Gastrocnemius medialis (tissue), 4 donors: ENCODE measurements around the gene ARNT2. TPM values are rescaled to one million over a fixed set of nuclear protein-coding genes. Genes with fewer than 3 reads are reported as not detected.

Source experiments
- ATAC-seq, 2 donors: fragments of 150-250 bp; one replicate each; pipeline ENCODE4 v1.9.1; 2016
- DNase-seq, 2 donors: peaks; one replicate each; pipeline ENCODE4 v3.0.0-alpha.2; 2019
- H3K27ac ChIP-seq, 4 donors: fragments of 200-600 bp; sonication (generic); 1 replicate in 1 of 4; 2 replicates in 3 of 4; pipeline ENCODE4 v1.5.1; 2016 to 2018; ENCODE audit warnings: mild to moderate bottlenecking in 2 of 4, moderate library complexity in 1 of 4
- H3K27me3 ChIP-seq, 3 donors: fragments of 200-600 bp; sonication (generic) in 2 of 3; 1 replicate in 1 of 3; 2 replicates in 2 of 3; pipeline versions ENCODE4 v1.5.1 to v1.6.0; 2016 to 2019; ENCODE audit warnings: mild to moderate bottlenecking in 1 of 3, moderate library complexity in 1 of 3
- H3K36me3 ChIP-seq, 2 donors: fragments of 200-600 bp; sonication (generic) in 1 of 2; one replicate each; pipeline ENCODE4 v1.5.1; 2017 to 2018
- H3K4me1 ChIP-seq, 2 donors: fragments of 200-600 bp; sonication (generic) in 1 of 2; one replicate each; pipeline ENCODE4 v1.5.1; 2016 to 2017; ENCODE audit warnings: mild to moderate bottlenecking in 2 of 2
- H3K4me3 ChIP-seq, 4 donors: fragments of 200-600 bp; sonication (generic) in 3 of 4; 1 replicate in 1 of 4; 2 replicates in 3 of 4; pipeline ENCODE4 v1.5.1; 2016 to 2019; ENCODE audit warnings: mild to moderate bottlenecking in 2 of 4
- H3K9me3 ChIP-seq, 3 donors: fragments of 200-600 bp; sonication (generic) in 2 of 3; 1 replicate in 1 of 3; 2 replicates in 2 of 3; pipeline ENCODE4 v1.5.1; 2016 to 2019
- CTCF ChIP-seq, 5 experiments: fragments of 450-650 bp in 3 of 5; fragments of 200-600 bp in 2 of 5; sonication (generic) in 2 of 5; IDR thresholded peaks in 4 of 5; conservative IDR thresholded peaks in 1 of 5; 1 replicate in 4 of 5; 2 replicates in 1 of 5; pipeline ENCODE4 v1.5.1; 2016 to 2019; ENCODE audit warnings: antibody characterized with exemption in 5 of 5, mild to moderate bottlenecking in 3 of 5, moderate library complexity in 3 of 5
- POLR2A ChIP-seq, 2 donors: fragments of 450-650 bp; IDR thresholded peaks; one replicate each; pipeline ENCODE4 v1.6.1; 2017; ENCODE audit warnings: antibody characterized with exemption in 2 of 2, mild to moderate bottlenecking in 2 of 2, moderate library complexity in 2 of 2
- in situ Hi-C, 4 donors: fragments of 200-750 bp; cut with MboI; loops; one replicate each; pipeline versions ENCODE4 v1.15.0 to v1.8.0; 2017; ENCODE audit warnings: low sequenced_read_pairs in 4 of 4
- intact Hi-C: fragments of 100-400 bp; cut with DNase I; formaldehyde crosslinking; loops from one replicate; pipeline ENCODE4 v1.15.1; 2023; ENCODE audit warnings: low total_unique reads
- total RNA-seq, 4 donors: library from RNA; depleted of rRNA; stranded (reverse); fragments of >200 nt; gene quantifications; one replicate each; pipeline versions ENCODE4 v1.1.0 to v1.2.3, GENCODE V29; 2016

The ARNT2 gene
- total RNA-seq, 4 donors from 2014 or later = 4.1 to 23.5 (median 6.6) TPM

- H3K4me3 ChIP-seq = no peak overlapping the region
- no peaks in the 10 kb centered on the region for H3K36me3 ChIP-seq
- intact Hi-C loops (no loop called here), in situ Hi-C loops (no loop called here)
- no peak for DNase-seq
- H3K4me1 ChIP-seq = peaks cover 0 to 6% of the 10 kb centered on the region in 2 donors
- ATAC-seq = no peak
- TF ChIP-seq POLR2A (IDR thresholded peaks at IDR 0.05) = no peak
- no peak for TF ChIP-seq CTCF (IDR thresholded peaks at IDR 0.05 in 4 of 5, conservative IDR thresholded peaks at IDR 0.05 in 1 of 5)
- no peak overlapping the region for H3K27ac ChIP-seq
- H3K27me3 ChIP-seq = no peaks in the 10 kb centered on the region
- H3K9me3 ChIP-seq = no peaks in the 10 kb centered on the region
Observed at GRCh38 chr15:80501476-80501875, 97.3 kb downstream of the ARNT2 start.

GRCh38 chr15:80502782-80503181 is 98.6 kb downstream of the ARNT2 start:
- in situ Hi-C loops = no loop called here
- intact Hi-C loops = no loop called here
- H3K4me3 ChIP-seq = no peak overlapping the region
- TF ChIP-seq POLR2A (IDR thresholded peaks at IDR 0.05) (no peak), CTCF (IDR thresholded peaks at IDR 0.05 in 4 of 5, conservative IDR thresholded peaks at IDR 0.05 in 1 of 5) (no peak)
- ATAC-seq (peak in 1 of 2 donors; percentile 64), DNase-seq (no peak)
- H3K4me1 ChIP-seq = peaks cover 0 to 6% of the 10 kb centered on the region in 2 donors
- no peaks in the 10 kb centered on the region for H3K27me3 ChIP-seq
- H3K9me3 ChIP-seq = no peaks in the 10 kb centered on the region
- H3K27ac ChIP-seq = peak overlapping the region in 1 of 4 donors; percentile 27
- H3K36me3 ChIP-seq = no peaks in the 10 kb centered on the region

- Histone ChIP-seq H3K36me3 (no peaks in the 10 kb centered on the region), H3K4me3 (no peak overlapping the region), H3K4me1 (peaks cover 0 to 6% of the 10 kb centered on the region in 2 donors), H3K9me3 (no peaks in the 10 kb centered on the region), H3K27ac (peak overlapping the region in 1 of 4 donors; percentile 27), H3K27me3 (no peaks in the 10 kb centered on the region)
- in situ Hi-C loops (no loop called here), intact Hi-C loops (no loop called here)
- TF ChIP-seq POLR2A (IDR thresholded peaks at IDR 0.05) (no peak), CTCF (IDR thresholded peaks at IDR 0.05 in 4 of 5, conservative IDR thresholded peaks at IDR 0.05 in 1 of 5) (no peak)
- ATAC-seq (no peak), DNase-seq (no peak)
Observed at GRCh38 chr15:80503319-80503952, 99.3 kb downstream of the ARNT2 start.

- Histone ChIP-seq H3K9me3 (no peaks in the 10 kb centered on the region), H3K27me3 (no peaks in the 10 kb centered on the region), H3K4me3 (no peak overlapping the region), H3K27ac (no peak overlapping the region), H3K36me3 (no peaks in the 10 kb centered on the region), H3K4me1 (peaks cover 0 to 6% of the 10 kb centered on the region in 2 donors)
- TF ChIP-seq POLR2A (IDR thresholded peaks at IDR 0.05) = no peak
- TF ChIP-seq CTCF (IDR thresholded peaks at IDR 0.05 in 4 of 5, conservative IDR thresholded peaks at IDR 0.05 in 1 of 5) = no peak
- in situ Hi-C loops (no loop called here), intact Hi-C loops (no loop called here)
- no peak for DNase-seq
- no peak for ATAC-seq
Observed at GRCh38 chr15:80504931-80505330, 100.7 kb downstream of the ARNT2 start.
